MM.1S (cell line): Measurements from ENCODE around the gene TBC1D16.

ENCODE experiments used
- EZH2 ChIP-seq: fragments of 300-600 bp; sonication (generic); optimal IDR thresholded peaks from 2 replicates; pipeline ENCODE3; 2017; ENCODE audit warnings: low read depth, mild to moderate bottlenecking, antibody characterized with exemption, low read length, mixed read lengths
- EZH2phosphoT487 ChIP-seq: fragments of 300-600 bp; sonication (generic); IDR thresholded peaks from 2 replicates; pipeline ENCODE4 v1.6.1; 2018; ENCODE audit warnings: antibody characterized with exemption, low read length
- TF ChIP-seq, protein P1 (sequence below): fragments of 300-600 bp; sonication (generic); IDR thresholded peaks from 2 replicates; pipeline ENCODE4 v1.5.1; 2016; ENCODE audit warnings: antibody characterized with exemption, low read length, mixed read lengths

DNA sequence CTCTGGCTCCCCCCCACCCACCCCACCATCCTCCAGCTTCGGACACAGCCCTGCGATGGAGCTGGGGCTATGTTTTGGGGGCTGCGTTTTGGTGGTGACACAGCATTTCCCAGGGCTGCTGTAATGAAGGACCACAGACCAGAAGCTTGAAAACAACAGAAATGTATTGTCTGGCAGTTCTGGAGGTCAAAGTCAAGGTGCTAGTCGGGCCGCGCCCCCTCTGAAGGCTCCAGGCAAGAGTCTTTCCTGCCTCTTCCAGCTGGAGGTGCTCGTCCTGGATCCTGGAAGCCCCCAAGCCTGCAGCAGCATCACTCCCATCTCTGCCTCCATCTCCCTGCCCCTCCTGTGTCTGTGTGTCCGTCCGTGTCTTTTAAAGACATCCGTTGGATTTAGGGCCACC is 50.8 kb downstream of the TBC1D16 start:
- TF ChIP-seq, protein P1, sequence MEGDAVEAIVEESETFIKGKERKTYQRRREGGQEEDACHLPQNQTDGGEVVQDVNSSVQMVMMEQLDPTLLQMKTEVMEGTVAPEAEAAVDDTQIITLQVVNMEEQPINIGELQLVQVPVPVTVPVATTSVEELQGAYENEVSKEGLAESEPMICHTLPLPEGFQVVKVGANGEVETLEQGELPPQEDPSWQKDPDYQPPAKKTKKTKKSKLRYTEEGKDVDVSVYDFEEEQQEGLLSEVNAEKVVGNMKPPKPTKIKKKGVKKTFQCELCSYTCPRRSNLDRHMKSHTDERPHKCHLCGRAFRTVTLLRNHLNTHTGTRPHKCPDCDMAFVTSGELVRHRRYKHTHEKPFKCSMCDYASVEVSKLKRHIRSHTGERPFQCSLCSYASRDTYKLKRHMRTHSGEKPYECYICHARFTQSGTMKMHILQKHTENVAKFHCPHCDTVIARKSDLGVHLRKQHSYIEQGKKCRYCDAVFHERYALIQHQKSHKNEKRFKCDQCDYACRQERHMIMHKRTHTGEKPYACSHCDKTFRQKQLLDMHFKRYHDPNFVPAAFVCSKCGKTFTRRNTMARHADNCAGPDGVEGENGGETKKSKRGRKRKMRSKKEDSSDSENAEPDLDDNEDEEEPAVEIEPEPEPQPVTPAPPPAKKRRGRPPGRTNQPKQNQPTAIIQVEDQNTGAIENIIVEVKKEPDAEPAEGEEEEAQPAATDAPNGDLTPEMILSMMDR, result no peak
- TF ChIP-seq EZH2, result no peak
- TF ChIP-seq EZH2phosphoT487, result no peak
